CD4-positive, alpha-beta T cell treated with Interleukin-15 for 4 hours (primary cell): ENCODE results near the gene WDR49.
"Not testable (repeated sequence)": the region's sequence is repeated elsewhere in the genome, so short reads cannot be mapped to it uniquely, and the experiment has no call there.

ENCODE experiments used
- DNase-seq: peaks from one replicate; pipeline ENCODE4 v3.0.0-alpha.2; 2020; ENCODE audit warnings: low spot score

WDR49 gene

GRCh38 chr3:167614196-167614595, 39.5 kb downstream of the WDR49 start:
- not testable (repeated sequence) for DNase-seq

GRCh38 chr3:167611718-167612117, 42.0 kb downstream of the WDR49 start:
- no peak for DNase-seq

DNA sequence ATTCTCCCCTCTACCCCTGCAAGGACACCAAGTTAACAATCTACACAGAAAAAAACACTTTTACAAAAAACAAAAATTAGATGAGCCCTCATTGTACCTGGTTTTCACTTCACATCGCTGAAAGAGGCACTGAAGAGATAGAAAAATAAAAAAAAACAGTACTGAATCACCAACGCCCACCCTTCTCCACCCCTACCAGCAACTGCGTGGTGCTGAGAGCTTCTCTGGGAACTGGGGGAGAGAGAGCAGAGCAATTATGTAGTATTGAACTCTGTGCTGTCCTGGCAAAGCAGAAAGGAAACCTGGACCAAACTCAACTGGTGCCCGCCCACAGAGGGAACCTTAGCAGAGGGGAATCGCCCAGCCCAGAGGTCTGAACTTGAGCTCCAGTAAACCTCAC, 44.6 kb downstream of the WDR49 start:
- DNase-seq, result no peak

- no peak for DNase-seq
These were observed 46.9 kb downstream of the WDR49 start for GRCh38 chr3:167606836-167607235.

GRCh38 chr3:167605871-167606270, 47.9 kb downstream of the WDR49 start:
- no peak for DNase-seq

- DNase-seq, result no peak
These were observed 51.7 kb downstream of the WDR49 start for GRCh38 chr3:167602041-167602440.

- DNase-seq, result no peak
These were observed 66.1 kb downstream of the WDR49 start for GRCh38 chr3:167587651-167588050.

GRCh38 chr3:167575000-167575600, 78.6 kb downstream of the WDR49 start:
- no peak for DNase-seq

GRCh38 chr3:167572991-167573390, 80.8 kb downstream of the WDR49 start:
- DNase-seq, result no peak

DNA sequence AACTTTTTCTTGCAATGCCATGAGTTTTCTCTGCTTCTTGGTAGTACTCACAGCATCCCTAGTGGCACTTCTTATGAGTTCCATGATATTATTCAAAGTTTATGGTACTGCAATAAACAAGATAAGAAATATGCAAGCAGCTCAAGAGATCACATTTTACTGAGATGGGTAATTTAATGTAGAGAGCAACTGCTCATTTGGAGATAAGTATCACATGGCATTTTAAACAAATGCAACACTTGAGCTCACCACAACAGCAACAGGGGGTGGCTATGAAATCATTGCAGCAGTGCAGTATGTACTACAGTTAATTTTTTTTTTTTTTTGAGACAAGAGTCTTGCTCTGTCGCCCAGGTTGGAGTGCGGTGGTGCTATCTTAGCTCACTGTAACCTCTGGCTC, 85.1 kb downstream of the WDR49 start:
- no peak for DNase-seq

- no peak for DNase-seq
These were observed 88.3 kb downstream of the WDR49 start for GRCh38 chr3:167565489-167565888.

DNA sequence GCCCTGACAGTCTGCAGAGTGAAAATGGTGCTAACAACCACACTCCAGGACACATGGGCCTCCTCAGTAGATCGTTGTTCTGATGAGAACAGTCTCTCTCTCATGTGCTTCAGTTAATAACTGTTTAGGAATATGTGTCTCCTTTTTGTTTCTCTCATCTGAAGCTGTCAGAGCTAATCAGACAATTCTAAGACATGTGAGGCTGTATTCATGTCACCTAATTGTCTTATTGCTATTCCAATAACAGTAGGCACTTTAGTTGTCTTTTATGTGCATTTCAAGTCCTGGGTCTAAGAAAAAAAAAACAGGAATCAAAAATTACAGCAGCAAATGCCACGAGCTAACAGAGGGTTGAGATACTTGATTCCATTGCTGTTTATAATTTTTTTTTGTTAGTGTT, 89.1 kb downstream of the WDR49 start:
- no peak for DNase-seq

- no peak for DNase-seq
These were observed 93.8 kb downstream of the WDR49 start for GRCh38 chr3:167559924-167560323.

- no peak for DNase-seq
These were observed 98.8 kb downstream of the WDR49 start for GRCh38 chr3:167554898-167555297.

DNA sequence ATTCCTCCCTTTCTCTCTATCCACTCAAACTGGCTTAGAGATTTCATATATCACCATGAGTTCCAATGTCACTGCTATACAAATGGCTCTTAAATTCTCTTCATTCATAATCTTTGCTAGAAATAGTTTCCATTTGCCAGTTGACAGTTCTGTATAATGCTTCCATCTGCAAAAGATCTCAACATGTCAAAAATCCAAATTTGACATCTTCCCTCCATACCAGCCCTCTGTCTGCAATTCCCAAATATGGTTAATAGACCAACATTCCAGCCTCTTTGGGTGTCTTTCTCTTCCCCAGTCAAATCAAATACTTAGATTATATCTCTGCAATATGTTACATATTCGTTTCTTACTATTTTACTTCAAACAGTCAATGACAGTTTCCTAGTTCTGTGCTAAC, 115.7 kb downstream of the WDR49 start:
- DNase-seq, result no peak

- no peak for DNase-seq
These were observed 132.8 kb downstream of the WDR49 start for GRCh38 chr3:167521006-167521355.

GRCh38 chr3:167520266-167521005, 133.3 kb downstream of the WDR49 start:
- no peak for DNase-seq

GRCh38 chr3:167507954-167508353, 145.8 kb downstream of the WDR49 start:
- no peak for DNase-seq

- DNase-seq, result no peak
These were observed 151.3 kb downstream of the WDR49 start for GRCh38 chr3:167502401-167502800.

DNA sequence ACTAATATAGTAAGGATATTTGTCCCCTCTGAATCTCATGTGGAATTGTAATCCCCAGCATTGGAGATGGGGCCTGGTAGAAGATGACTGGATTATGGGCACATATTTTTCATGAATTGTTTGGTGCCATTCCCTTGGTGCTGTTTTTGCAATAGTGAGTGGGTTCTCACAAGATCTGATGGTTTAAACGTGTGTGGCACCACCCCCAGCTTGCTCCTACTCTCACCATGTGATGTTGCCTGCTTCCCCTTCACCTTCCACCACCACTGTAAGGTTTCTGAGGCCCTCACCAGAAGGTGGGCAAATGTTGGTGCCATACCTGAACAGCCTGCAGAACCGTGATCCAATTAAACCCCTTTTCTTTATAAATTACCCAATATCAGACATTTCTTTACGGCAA, 151.8 kb downstream of the WDR49 start:
- no peak for DNase-seq

DNA sequence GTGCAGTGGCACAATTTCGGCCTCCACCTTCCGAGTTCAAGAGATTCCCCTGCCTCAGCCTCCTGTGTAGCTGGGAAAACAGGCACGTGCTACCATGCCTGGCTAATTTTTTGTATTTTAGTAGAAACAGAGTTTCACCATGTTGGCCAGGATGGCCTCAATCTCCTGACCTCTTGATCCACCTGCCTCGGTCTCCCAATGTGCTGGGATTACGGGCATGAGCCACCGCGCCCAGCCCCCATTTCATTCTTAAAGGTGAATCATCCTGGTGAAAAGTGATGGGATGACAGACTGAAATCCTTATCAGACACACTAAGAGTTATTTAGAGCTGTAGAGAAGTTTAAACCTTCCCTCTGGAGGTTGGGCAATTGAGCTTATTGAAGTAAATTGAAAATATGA, 155.8 kb downstream of the WDR49 start:
- no peak for DNase-seq

- DNase-seq, result no peak
These were observed 160.5 kb downstream of the WDR49 start for GRCh38 chr3:167493244-167493643.

GRCh38 chr3:167491621-167492020, 162.1 kb downstream of the WDR49 start:
- DNase-seq, result no peak

DNA sequence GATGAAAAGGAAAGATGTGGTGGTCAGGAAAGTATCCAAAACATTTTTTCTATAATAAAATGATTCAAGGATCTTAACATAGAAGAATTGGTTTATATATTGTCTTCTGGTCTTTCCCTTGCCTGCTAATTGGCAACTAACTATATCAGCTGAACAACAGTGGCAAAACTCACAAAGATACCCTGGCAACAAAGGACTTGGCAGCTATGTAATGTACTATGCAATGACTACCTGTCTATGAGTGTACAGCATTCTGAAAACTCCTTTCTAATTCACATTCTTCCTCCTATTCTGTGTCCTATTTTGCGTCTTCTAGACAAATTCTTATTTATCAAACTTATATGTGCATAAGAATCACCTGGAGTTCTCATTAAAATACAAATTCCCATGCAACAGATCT, 164.2 kb downstream of the WDR49 start:
- no peak for DNase-seq
